C4-2B (cell line): ENCODE data around the gene TRIM67.

Source experiments
- H3K27ac ChIP-seq: fragments of 450-650 bp; 2 replicates; pipeline ENCODE4 v1.5.1; 2017
- ZFX ChIP-seq: fragments of 450-650 bp; IDR thresholded peaks from 2 replicates; pipeline ENCODE4 v1.6.1; 2017
- TF ChIP-seq, protein P1 (sequence below): fragments of 450-650 bp; conservative IDR thresholded peaks from 2 replicates; pipeline ENCODE4 v1.5.1; 2017; ENCODE audit warnings: mild to moderate bottlenecking

The TRIM67 gene

DNA sequence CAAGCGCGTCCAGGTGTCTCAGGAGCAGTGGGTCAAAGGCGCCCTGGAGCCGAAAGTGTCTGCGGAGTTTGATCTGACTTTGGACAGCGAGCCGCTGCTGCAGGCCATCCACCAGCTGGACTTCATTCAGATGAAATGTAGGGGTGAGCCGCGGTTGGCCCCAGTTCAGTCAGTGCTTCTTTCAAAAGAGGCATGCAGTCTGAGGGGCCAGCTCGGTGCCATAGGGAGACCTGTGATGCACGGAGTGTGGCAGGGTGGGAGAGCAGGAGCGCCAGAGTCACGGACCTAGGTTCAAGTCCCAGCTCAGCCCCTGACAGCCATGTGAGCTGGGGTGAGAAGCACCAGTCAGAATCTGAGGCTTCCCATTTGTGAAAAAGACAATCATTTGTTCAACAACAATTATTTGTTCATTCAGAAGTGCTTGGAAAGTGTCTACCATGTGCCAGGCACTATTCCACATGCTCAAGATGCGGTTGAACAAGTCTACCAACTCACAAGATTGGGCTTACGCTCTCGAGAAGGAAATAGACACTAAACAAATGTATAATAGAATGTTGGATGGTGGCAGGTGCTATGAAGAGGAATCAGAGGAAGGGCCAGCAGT, 39.6 kb downstream of the TRIM67 start:
- no peak overlapping the region for H3K27ac ChIP-seq
- no peak for TF ChIP-seq ZFX
- TF ChIP-seq, protein P1, sequence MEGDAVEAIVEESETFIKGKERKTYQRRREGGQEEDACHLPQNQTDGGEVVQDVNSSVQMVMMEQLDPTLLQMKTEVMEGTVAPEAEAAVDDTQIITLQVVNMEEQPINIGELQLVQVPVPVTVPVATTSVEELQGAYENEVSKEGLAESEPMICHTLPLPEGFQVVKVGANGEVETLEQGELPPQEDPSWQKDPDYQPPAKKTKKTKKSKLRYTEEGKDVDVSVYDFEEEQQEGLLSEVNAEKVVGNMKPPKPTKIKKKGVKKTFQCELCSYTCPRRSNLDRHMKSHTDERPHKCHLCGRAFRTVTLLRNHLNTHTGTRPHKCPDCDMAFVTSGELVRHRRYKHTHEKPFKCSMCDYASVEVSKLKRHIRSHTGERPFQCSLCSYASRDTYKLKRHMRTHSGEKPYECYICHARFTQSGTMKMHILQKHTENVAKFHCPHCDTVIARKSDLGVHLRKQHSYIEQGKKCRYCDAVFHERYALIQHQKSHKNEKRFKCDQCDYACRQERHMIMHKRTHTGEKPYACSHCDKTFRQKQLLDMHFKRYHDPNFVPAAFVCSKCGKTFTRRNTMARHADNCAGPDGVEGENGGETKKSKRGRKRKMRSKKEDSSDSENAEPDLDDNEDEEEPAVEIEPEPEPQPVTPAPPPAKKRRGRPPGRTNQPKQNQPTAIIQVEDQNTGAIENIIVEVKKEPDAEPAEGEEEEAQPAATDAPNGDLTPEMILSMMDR, result no peak

DNA sequence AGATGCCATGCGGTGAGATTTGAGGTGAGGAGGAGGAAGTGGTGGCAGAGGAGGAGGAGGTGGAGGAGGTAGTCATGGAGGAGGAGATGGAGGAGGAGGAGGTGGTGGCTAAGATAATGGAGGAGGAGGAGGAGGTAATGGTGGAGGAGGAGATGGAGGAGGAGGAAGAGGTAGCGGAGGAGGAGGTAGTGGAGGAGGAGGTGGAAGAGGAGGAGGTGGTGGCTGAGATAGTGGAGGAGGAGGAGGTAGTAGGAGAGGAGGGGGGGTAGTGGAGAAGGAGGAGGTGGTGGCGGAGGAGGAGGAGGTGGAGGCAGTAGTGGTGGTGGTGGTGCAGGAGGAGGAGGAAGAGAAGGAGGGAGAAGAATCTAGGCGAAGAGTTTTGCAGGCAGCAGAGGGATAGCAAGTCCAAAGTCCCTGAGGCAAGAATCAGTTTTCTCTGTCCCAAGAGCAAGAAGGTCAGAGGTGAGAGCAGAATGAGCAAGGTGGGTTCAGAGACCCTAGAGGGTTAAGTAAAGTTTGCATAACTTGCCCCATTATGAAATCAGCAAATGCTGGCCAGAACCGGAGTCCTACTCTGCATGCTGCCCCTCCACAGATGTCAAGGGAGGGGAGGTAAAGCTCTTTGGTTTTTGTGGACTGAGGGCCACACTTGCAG, 40.2 kb downstream of the TRIM67 start:
- TF ChIP-seq ZFX, result no peak
- TF ChIP-seq, protein P1, result no peak
- H3K27ac ChIP-seq, result no peak overlapping the region

DNA sequence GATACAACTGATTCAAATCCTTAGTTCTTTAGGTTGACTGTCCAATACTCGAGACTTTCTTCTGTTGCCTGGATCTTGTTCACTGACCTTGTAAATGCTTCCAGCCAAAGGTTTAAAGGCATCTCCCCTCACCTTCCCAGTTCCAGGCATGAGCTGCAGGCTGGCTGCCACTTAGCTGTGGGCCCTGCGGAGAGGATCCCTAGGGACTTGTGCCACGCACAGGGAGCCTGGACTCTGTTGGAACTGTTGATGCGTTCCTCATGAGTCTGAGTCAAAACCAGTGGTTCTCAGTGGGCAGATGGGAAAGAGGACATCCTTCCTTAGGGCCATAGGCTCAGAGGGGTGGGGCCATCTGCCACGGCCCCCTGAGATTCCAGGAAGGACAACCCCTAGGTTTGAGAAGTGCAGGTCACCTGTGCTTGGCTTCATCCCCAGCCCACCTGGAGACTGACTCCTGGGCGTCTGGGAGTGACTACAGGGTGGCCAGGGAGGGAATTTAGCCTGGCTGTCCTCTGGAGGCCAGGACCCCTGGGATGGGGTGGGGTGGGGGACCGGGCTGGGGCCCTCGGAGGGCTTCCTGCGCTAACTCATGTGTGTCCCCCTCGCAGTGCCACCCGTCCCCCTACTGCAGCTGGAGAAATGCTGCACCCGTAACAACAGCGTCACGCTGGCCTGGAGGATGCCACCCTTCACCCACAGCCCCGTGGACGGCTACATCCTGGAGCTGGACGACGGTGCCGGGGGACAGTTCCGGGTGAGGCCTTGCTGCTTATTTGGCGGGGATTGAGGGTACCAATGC, 41.6 kb downstream of the TRIM67 start:
- H3K27ac ChIP-seq, result no peak overlapping the region
- TF ChIP-seq, protein P1, result no peak
- TF ChIP-seq ZFX, result no peak

DNA sequence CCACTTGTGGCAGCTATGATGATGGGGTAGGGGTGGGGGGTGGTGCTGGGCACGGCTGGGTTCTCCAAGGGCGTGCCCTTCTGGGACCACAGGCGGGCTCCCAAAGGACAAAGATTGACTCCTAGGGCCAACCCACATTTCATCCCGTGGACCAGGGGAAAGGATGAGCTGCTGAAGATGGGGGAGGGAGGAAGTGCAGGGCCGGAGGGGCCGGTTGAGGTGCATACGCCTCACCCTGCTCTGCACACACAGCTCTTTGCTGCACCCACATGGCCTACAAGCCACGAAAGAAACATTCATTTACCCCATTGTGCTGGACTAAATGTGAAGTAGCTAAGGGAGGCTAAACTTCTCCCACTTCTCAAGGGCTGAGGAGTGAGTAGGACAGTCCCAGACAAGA, 45.0 kb downstream of the TRIM67 start:
- no peak overlapping the region for H3K27ac ChIP-seq
- TF ChIP-seq, protein P1, result no peak
- TF ChIP-seq ZFX, result no peak

DNA sequence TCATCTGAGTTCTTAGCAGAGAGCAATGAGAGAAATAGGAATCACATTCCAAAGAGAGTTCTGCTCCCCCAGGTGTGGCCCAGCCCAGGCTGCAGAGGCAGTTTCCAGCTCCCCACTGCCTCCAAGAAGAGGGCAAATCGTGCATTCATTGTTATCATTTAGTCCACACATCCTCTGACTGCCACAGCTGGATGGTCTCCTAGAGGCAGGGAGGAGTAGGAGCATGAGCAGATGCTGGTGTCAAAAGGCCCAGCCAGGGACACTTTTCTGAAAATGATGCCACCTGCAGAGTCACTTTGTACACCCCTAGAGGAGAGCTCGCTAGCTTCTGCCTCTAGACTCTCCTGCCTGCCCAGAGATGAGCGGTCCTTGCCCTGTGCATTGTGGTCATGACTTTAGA, 45.6 kb downstream of the TRIM67 start:
- H3K27ac ChIP-seq, result no peak overlapping the region
- no peak for TF ChIP-seq ZFX
- TF ChIP-seq, protein P1, result no peak

DNA sequence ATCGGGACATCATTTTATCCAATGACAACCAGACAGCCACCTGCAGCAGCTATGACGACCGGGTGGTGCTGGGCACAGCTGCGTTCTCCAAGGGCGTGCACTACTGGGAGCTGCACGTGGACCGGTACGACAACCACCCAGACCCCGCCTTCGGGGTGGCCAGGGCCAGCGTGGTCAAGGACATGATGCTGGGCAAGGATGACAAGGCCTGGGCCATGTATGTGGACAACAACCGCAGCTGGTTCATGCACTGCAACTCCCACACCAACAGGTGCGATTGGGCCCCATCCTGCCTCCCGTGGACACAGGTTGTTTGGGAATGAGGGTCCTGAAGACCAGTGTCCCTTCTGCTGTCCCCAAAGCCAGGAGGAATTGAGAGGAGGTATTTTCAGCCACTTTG, 47.1 kb downstream of the TRIM67 start:
- no peak overlapping the region for H3K27ac ChIP-seq
- TF ChIP-seq, protein P1, result no peak
- TF ChIP-seq ZFX, result no peak

DNA sequence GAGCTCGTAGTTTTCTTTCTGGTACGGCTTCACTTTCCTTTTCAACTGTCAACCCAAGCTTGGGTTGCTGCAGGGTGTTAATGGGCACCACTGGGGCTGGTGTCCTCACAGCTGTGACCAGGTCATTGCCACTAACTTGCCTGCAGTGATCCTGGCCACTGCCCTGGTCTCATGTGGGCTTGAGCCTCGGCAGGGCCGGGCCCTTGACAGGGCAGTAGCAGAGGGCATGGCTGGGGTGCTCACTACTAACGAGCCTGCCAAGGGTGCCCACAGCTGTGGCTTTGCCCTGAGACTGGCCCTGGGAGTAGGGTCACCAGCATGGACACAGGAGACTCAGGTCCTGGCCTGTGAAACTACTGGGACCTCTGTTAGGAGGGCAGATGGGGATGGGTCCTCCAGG, 47.7 kb downstream of the TRIM67 start:
- no peak overlapping the region for H3K27ac ChIP-seq
- no peak for TF ChIP-seq ZFX
- TF ChIP-seq, protein P1, result no peak
